ENCODE measurements around the gene FGD6.

The FGD6 gene

DNA sequence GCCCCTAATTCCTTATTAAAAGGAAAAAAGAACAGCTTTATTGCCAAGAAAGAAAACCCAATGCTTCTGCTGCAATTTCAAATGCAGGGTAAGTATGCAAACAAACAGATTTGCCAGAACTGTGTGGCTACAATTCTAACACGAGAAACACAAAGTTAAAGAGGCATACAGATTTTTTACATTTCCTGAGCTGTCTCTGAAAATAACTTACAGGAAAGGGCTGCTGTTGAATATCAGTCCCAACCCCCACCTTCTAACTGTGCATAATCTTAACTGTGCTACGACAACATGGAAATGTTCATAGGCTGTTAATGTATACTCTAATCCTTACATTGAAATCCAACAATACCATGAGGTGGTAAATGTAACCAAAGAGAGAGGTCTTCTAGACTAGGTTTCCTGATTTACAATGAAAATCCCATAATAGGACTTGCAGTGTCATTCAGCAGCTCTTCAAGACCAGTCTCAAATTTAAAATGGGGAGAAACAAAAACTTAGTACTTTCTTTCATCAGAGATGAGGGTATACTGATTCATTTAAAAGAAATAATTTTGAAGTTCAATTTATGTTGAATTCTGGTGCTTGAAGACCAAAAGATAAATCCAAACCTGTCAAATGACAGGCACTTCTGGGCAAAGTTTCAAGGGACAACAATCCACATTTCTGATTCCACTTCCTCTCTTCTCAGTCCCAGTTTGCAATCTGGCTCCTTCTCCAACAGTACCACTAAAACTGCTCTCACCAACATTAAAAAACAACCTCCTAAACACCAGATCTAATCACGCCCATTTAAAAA lies 14.4 kb downstream of the FGD6 start:
- no peak for TF ChIP-seq GATA3 (IDR thresholded peaks at IDR 0.05; ENCODE audit: low read depth, low read length)
- no peak for TF ChIP-seq GATA2 (IDR thresholded peaks at IDR 0.05; ENCODE audit: low read depth, low read length)

DNA sequence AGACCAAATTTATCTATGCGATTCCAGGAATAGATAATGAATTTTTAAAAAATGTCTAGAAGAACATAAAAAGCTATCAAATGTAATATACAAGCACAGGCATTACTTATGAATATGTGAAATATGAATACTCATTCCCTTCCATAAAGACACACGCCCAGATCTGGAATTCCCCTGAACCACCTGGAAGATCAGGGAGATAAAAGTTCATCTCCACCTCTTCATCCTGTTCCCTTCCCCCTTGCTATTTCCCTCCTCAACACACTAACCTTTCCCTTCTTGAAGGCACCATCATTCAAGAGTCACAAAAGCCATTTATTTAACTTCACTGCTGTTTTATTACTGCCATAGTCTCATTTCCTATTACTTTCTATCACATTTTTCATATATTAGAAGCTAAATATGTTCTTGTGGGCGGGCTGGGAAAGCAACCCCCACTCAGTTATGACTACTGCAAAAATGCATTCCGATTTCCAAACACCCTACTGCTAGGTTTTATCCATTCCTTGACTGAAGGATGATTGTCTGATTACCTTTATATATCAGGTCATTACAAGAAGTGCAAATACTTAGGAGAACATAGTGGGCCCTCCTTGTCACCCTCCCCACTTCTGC lies 16.1 kb downstream of the FGD6 start:
- TF ChIP-seq GATA3 (IDR thresholded peaks at IDR 0.05; ENCODE audit: low read depth, low read length) = no peak
- peak; percentile 20; the same call in 1 of the 2 replicates for TF ChIP-seq GATA2 (IDR thresholded peaks at IDR 0.05; ENCODE audit: low read depth, low read length)

DNA sequence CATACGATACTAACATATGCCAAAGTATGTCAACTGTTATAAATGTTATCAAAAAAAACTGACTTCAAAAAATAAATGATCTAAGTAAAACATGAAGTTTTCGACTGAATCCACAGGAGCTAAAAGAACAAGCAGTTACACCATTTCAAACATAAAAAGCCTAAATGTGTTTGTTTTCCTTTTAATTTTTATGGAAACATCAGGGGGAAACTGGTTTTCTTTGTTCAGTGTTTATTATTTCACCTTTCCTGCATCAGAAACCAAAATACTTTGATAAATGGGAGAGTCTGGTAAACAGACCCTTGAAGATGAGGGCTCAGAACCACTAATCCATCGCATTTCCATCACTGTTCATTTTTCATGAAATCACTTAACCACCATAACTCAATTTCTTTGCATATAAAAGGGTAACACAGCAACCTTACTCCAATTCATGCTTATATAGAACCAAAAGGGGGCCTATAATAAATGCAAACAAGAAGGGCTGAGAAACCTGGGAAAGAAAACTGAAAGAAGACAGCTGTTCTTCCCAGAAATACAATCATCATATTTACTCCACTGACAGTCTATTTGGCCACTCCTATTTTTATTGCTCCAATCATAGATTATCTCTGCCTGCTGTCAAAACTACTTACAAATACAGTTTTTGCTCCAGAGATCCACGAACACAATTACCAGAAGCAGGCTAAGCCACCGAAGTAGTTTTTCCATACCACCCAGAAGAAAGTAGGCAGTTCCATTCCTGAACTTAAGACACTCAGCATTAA lies 17.0 kb downstream of the FGD6 start:
- TF ChIP-seq GATA3 (IDR thresholded peaks at IDR 0.05; ENCODE audit: low read depth, low read length) (no peak), GATA2 (IDR thresholded peaks at IDR 0.05; ENCODE audit: low read depth, low read length) (no peak)

DNA sequence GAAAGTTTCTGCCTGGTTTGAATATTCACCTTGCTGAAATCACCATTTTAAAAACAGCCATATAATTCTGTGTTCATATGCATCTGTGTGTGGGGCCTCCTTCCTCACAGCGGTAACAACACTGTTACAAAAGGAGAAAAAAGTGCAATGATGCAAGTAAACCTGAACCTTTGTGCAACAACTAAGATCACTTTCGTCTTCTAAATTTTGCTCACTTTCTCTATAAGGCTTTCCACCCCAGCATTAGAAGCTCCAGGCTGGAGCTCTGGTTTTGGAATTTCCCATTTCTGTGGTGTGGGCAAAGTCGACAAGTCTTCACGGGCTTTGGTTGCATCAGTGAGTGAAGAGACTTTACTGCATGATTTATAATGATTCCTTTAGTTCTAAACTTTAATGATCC lies 18.4 kb downstream of the FGD6 start:
- no peak for TF ChIP-seq GATA2 (IDR thresholded peaks at IDR 0.05; ENCODE audit: low read depth, low read length)
- no peak for TF ChIP-seq GATA3 (IDR thresholded peaks at IDR 0.05; ENCODE audit: low read depth, low read length)

DNA sequence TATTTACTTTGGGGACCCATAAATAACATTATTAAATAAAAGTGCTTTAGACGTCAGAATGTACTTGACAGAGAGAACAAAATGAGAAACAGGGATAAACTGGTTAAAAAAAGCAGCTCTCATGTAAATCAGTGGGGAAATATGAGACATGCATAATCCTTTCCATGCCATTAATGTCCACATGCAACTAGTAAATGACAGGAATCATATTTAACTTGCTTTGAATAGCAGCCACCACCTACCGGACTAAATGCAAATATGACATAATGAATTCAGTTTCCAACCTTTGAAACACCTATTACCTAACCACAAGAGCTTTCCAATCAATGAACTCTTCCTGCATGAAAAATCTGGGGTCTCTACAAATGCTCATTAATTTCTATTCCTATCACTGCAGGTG lies 19.6 kb downstream of the FGD6 start:
- no peak for TF ChIP-seq GATA2 (IDR thresholded peaks at IDR 0.05; ENCODE audit: low read depth, low read length)

DNA sequence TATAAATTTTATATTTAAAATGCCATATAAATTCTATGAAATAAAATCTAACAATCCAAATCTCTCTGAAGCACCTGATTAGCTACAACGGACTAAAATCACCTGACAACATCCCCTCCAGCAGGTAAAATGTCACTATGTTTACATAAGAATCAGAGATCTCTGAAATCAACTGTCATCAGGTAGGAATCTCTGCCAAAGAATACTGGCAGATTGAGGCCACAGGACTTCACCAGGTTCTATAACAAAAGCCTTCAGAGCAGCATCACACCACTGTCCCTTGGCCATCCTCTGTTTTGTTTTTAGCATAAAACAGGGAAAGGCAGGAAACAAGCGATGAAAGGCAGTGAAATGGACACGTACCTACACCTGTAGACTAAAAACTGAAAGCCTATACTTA lies 22.1 kb downstream of the FGD6 start:
- TF ChIP-seq GATA3 (IDR thresholded peaks at IDR 0.05; ENCODE audit: low read depth, low read length) = no peak
- no peak for TF ChIP-seq GATA2 (IDR thresholded peaks at IDR 0.05; ENCODE audit: low read depth, low read length)

DNA sequence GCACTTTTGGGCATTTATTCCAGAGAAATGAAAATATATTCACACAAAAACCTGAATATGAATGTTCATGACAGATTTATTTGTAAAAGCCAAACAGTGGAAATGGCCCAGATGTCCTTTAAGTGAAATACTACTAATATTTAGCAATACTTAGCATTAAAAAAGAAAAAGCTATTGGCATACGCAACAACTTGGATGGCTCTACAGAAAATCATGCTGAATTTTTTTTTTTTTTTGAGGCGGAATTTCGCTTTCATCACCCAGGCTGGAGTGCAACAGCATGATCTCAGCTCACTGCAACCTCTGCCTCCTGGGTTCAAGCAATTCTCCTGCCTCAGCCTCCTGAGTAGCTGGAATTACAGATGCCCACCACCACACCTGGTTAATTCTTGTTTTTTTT lies 24.1 kb downstream of the FGD6 start:
- no peak for TF ChIP-seq GATA3 (IDR thresholded peaks at IDR 0.05; ENCODE audit: low read depth, low read length)
- TF ChIP-seq GATA2 (IDR thresholded peaks at IDR 0.05; ENCODE audit: low read depth, low read length) = no peak

GRCh38 chr12:95192271-95192670 lies 25.0 kb downstream of the FGD6 start:
- TF ChIP-seq GATA3 (IDR thresholded peaks at IDR 0.05; ENCODE audit: low read depth, low read length) (no peak), GATA2 (IDR thresholded peaks at IDR 0.05; ENCODE audit: low read depth, low read length) (no peak)

DNA sequence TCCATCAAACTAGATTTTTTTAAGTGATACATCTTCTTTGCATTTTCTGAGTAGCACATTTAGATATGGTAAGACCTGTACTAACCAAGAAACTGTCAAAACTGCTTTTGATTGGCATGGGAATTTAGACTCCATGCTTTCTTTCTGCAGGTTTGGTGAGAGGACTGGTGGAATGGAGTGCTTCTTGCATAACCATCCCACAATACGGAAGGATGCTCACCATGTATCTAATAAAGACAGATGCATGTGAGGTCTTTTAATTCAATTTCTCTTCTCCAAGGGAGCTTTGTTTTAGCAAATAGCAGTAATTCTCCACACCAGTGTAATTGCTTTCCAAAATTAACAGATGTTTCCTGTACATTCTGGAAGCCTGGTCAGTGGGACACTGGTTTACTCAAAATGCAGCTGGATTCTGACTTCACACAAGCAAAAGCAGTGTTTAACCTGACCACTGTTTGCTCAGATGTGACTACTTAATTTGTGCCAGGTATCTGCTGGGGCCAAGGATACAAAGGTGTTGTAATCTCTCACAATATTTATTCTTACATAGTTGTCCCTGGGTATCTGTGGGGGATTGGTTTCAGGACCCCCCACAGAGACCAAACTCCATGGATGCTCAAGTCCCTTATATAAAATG lies 26.1 kb downstream of the FGD6 start:
- TF ChIP-seq GATA2 (IDR thresholded peaks at IDR 0.05; ENCODE audit: low read depth, low read length) (no peak), GATA3 (IDR thresholded peaks at IDR 0.05; ENCODE audit: low read depth, low read length) (no peak)

GRCh38 chr12:95187865-95188415 lies 29.3 kb downstream of the FGD6 start:
- TF ChIP-seq GATA2 (IDR thresholded peaks at IDR 0.05; ENCODE audit: low read depth, low read length) = no peak
- TF ChIP-seq GATA3 (IDR thresholded peaks at IDR 0.05; ENCODE audit: low read depth, low read length) = no peak

DNA sequence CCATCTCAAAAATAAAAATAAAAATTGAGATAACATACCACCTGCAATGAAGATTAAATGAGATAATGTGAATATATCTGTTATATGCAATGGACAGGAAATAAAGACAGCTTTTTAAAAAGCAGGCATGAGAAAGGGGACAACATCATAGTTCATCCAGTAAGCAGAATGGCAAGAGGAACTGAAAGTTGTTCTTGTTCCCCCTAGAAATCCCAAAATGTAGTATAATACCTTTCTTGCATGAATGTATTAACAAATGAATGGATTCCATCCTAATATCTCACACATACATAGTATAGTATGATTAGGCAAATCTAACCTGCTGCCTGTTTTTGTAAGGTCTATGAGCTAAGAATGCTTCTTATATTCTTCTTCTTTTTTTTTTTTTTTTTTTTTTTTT lies 31.4 kb downstream of the FGD6 start:
- TF ChIP-seq GATA3 (IDR thresholded peaks at IDR 0.05; ENCODE audit: low read depth, low read length) = no peak
- no peak for TF ChIP-seq GATA2 (IDR thresholded peaks at IDR 0.05; ENCODE audit: low read depth, low read length)

GRCh38 chr12:95185072-95185471 lies 32.2 kb downstream of the FGD6 start:
- TF ChIP-seq GATA2 (IDR thresholded peaks at IDR 0.05; ENCODE audit: low read depth, low read length) (no peak), GATA3 (IDR thresholded peaks at IDR 0.05; ENCODE audit: low read depth, low read length) (no peak)

DNA sequence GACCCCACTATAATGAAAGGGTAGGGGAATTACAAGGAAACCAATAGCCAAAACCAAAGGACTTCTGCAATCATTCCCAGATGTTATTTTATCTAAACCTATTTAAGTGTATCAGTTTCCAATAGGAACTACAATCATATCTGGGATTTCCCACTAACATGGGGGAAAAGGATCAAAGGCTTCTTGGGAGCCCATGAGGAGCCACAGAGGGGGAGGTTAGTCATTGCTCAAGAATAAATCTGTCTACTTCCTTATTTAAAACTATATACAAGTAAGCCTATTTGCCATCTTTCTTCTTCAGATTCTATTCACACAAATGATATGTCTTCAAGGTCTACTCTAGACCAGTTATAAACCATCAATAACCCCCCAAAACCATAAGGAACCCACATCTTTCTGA lies 33.1 kb downstream of the FGD6 start:
- TF ChIP-seq GATA3 (IDR thresholded peaks at IDR 0.05; ENCODE audit: low read depth, low read length) = no peak

GRCh38 chr12:95182868-95183415 lies 34.3 kb downstream of the FGD6 start:
- TF ChIP-seq GATA3 (IDR thresholded peaks at IDR 0.05; ENCODE audit: low read depth, low read length) = no peak
- no peak for TF ChIP-seq GATA2 (IDR thresholded peaks at IDR 0.05; ENCODE audit: low read depth, low read length)

Measured in SH-SY5Y (cell line).